ENCODE measurements around the gene TXNDC2.

TXNDC2 gene

DNA sequence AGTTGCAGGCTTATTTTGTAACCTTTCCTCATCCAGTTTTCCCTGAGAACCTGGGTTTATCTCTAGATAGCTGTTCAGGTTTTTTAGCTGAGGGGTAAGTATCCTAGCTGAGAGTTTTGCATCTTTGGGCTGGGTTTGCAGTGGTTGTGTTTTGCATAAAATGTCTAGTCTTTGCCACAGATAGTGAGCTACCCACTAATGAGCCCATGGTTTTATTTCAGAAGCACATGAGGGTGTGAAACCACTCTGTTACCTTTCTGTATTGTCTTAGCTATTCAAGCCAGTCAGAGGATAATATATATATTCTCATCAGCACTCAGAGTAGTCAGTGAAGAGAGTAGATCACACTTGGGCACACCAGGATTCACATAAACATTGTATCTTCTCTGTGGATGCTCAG, 24.6 kb upstream of the TXNDC2 start:
- DNase-seq, result no peak

GRCh38 chr18:9861933-9862332, 23.8 kb upstream of the TXNDC2 start:
- no peak for DNase-seq

DNA sequence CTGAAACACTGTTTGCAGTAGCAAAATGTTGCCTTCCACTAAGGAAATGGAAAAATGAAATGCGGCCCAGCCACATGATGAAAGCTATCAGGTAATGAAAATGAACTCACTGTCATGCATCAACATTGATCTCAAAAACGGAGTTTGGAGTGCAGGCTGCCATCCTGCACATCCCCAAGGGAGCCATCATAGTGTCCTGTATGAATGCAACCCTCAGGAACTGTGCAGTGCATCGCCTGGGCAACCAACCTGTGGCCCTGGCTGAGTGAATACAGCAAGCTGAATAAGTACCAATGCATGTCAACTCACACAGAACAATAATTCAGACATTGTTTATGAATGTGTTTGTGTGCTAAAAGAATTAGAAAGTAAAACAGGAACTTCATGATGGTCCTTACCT, 23.1 kb upstream of the TXNDC2 start:
- DNase-seq, result no peak

DNA sequence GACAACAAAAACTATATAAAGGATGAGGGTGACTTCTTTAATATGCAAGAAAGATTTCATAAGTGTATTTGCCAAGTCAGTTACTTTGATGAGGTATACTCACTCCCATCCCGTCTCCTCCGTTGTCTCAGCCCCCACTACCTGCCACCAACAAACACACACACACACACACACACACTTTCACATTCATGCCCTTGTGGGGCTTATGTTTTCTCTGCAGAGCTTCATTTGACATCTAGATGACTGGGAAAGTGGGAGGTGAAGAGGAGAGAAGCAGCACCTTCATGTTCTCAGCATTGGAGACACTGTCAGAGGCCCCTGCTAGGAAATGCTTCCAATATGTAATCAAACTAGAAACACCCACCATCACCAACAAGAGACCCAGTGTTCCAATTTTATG, 22.5 kb upstream of the TXNDC2 start:
- DNase-seq, result no peak

DNA sequence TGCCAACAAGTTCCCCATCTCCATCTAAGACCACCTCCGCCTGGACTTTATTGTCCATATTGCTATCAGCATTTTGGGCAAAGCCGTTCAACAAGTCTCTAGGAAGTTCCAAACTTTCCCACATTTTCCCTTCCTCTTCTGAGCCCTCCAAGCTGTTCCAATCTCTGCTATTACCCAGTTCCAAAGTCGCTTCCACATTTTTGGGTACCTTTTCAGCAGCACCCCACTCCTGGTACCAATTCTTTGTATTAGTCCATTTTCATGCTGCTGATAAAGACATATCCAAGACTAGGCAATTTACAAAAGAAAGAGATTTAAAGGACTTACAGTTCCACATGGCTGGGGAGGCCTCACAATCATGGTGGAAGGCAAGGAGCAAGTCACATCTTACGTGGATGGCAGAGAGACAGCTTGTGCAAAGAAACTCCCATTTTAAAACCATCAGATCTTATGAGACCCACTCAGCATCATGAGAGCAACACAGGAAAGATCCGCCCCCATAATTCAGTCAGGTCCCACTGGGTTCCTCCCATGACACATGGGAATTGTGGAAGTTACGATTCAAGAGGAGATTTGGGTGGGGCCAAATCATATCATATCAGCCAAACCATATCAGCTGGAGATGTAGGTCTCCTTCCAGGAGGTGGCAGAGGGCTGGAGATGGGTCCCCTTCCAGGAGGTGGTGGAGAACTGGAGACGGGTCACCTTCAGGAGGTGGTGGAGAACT, 19.8 kb upstream of the TXNDC2 start:
- no peak for DNase-seq

- no peak for DNase-seq
These were observed 19.1 kb upstream of the TXNDC2 start for GRCh38 chr18:9866627-9867026.

DNA sequence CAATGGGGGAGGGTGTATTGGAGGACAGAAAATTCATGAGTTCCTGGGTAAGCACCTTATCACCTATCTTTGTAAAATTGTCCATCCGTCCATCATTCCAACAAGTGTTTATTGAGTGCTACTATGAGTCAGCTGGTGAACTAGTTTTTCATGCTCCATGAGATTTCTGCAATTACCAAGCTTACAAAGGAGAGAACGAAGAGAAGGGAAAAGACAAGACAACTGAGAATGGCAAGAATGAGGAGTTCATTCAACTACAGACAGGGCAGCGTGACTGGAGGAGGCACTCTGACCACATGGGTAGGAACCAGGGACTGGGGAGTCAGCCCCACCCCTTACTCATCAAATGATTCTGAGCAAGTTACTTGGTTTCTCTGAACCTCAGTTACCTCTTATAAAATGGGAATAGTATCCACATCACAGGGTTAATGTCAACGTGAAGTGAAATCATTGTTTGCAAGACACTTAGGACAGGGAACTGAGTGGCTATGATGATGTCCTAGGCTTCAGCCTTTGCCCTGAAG, 18.6 kb upstream of the TXNDC2 start:
- DNase-seq, result no peak

GRCh38 chr18:9868857-9869714, 16.7 kb upstream of the TXNDC2 start:
- no peak for DNase-seq

- no peak for DNase-seq
These were observed 15.9 kb upstream of the TXNDC2 start for GRCh38 chr18:9869715-9870430.

DNA sequence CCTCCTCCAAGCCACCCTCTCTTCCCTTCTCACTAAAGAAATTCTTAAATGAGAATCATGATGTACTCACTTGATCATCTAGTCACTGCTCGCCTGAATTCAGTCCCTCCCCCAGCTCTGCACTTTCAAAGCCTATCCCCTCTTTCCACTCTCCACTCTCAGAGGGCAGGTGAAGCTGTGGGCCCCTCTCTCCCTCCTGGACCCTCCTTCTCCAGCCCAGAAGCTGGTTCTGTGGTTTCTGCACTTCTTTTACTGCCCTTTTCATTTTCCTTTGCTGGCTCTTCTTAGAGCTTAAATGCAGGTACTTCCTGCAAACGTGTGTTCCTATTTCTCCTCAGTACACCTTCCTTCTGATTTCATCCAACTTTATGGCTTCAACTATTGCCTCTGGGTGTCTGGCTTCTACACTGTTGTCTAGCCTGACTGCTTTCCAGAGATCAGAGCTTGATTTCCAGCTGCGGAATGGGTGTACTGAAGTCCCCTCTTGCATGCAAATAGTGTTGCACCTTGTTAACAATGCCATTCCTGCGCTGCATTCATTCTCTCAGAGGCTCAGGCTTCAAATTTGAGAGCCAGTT, 15.3 kb upstream of the TXNDC2 start:
- DNase-seq, result no peak

GRCh38 chr18:9871244-9871746, 14.5 kb upstream of the TXNDC2 start:
- DNase-seq, result no peak

GRCh38 chr18:9872823-9873222, 12.9 kb upstream of the TXNDC2 start:
- DNase-seq, result no peak

DNA sequence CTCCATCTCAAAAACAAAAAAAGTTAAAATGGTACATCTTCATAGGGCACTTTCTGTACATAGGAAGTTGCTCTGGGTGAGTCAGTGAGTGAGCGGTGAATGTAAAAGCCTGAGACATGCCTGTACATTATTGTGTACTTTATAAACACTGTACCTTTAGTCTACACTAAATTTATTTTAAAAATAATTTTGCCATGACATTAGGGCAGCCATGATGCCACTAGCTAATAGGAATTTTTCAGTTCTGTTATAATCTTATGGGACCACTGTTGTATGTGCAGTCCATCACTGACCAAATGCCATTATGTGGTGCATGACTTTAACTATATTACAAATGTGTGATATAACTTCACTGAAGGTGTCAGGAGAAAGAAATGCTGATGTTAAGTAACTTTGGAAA, 11.0 kb upstream of the TXNDC2 start:
- no peak for DNase-seq

GRCh38 chr18:9876212-9876866, 9.4 kb upstream of the TXNDC2 start:
- no peak for DNase-seq

DNA sequence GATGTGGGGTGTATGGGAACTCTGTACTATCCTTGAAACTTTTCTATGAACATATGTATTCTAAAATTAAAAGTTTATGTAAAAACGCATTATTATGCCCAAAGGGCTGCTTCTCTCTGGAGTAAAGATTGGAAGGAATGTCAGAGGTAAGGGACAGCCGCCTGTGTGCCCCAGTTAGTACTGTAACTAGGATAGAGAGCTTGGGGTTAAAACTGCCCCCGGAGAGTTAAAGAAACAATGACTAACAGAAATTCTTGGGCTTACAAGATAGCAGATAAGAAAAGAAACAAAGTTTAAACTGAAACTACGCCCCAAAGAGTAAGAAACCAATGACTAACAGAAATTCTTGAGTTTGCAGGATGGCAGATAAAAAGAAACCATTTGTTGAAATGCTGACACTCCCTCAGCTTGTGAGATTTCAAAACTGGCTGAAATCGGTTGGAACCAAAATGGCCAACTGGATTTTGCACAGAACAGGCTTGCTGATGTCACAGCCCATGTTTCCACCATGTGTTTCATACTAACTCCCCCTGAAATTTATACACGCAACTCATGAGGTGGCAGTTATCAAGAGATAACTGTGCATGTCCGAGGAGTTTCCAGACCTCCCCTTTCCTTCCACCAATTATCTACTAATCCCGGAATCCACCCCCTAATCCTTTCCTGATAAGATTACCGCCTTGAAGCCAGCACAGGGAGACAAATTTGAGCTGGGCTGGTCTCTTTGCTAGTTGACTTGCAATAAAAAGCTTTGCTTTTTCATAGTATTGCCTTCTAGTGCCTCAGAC, 8.7 kb upstream of the TXNDC2 start:
- no peak for DNase-seq

DNA sequence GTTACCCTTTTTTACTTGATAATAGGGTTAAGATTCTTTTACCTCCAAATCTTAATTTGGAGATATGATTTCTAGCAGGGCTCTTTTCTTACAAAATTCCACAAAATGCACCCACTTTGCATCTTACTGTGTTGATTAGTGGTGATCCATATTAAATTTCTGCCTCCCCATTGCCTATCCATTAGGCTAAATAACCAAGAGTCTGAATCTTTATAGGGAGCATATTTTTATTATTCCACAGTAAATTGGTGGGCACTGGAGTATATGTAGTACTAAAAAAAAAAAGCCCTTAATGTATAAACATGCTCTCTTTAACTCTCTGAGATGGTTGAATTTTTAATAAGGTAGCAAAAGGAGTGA, 8.1 kb upstream of the TXNDC2 start:
- no peak for DNase-seq

DNA sequence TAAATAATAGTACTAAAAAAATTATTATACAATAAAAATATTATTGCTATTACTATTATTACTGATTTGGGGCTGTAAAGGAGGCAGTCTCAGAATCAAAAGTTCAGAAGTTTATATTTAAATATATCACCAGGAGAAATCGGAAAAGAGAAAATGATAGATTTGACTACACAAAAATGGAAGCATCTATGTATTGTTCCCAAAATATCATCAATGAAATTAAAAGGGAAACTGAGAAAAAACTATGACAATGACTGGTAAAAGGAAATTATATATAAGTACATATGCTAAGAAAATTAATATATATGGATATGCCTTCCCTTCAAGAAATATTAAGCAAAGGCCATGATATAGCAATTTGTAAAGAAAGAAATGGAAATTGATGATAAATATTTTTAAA, 7.7 kb upstream of the TXNDC2 start:
- DNase-seq, result no peak

DNA sequence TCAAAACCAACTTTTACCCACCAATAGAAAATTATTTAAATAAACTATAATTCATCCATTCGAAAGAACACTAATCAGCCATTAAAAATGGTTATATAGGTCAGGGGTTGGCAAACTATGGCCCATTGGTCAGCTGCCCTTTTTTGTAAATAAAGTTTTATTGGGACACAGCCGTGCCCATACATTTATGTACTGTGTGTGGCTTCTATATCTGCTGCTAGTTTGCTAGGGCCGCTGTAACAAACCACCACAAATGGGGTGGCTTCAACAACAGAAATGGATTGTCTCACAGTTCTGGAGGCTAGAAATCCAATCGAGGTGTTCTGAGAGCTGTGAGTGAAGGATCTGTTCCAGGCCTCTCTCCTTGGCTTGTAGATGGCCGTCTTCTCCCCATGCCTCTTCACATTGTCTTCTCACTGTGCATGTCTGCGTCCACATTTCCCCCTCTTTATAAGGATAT, 7.0 kb upstream of the TXNDC2 start:
- no peak for DNase-seq

- DNase-seq, result no peak
These were observed 1.7 kb upstream of the TXNDC2 start for GRCh38 chr18:9884090-9884489.

GRCh38 chr18:9884532-9885140, 1.1 kb upstream of the TXNDC2 start:
- DNase-seq, result no peak

DNA sequence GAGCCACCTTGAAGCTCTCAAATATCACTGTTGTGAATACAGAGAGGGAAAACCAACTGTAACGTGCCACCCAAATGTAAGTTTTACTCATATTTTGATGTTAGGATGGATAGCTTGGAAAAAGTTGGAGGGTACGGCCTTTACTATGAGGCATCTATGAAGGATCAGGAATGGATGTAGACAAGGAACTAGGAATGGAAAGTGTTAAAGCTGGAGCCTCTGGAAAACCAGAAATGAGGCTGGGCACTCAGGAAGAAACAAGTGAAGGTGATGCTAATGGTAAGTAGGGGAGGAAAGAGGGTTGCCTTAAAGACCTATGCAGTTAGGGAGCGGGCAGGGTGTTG, 204 bp downstream of the TXNDC2 start:
- DNase-seq, result no peak

Measured in DMS 273 treated with DMSO at 0.1 percent for 48 hours (cell line).